NCI-H2227 (cell line): Measurements from ENCODE around the gene ZNF490.
"Not testable (repeated sequence)": the region's sequence is repeated elsewhere in the genome, so short reads cannot be mapped to it uniquely, and the experiment has no call there.

Experiments
- DNase-seq: peaks from one replicate; lab custom pipeline; 2025; ENCODE audit not compliant: unreplicated experiment; lab: John Stamatoyannopoulos, UW

Gene ZNF490

GRCh38 chr19:12610540-12611360 is at the start of gene ZNF490, which contains the start of gene ZNF791:
Gene ZNF490 (minus strand): TSS chr19:12610813. CDS start chr19:12610680, 133 bp downstream.
Gene ZNF791 (plus strand): TSS chr19:12610920. CDS start chr19:12611080, 160 bp downstream.
- DNase-seq: peak; percentile 98

- DNase-seq: no peak
Measured at GRCh38 chr19:12657966-12658365, 47.4 kb upstream of the ZNF490 start.

GRCh38 chr19:12656899-12657571 is 46.4 kb upstream of the ZNF490 start:
- DNase-seq: no peak

- no peak for DNase-seq
Measured at GRCh38 chr19:12655546-12655945, 44.9 kb upstream of the ZNF490 start.

DNA sequence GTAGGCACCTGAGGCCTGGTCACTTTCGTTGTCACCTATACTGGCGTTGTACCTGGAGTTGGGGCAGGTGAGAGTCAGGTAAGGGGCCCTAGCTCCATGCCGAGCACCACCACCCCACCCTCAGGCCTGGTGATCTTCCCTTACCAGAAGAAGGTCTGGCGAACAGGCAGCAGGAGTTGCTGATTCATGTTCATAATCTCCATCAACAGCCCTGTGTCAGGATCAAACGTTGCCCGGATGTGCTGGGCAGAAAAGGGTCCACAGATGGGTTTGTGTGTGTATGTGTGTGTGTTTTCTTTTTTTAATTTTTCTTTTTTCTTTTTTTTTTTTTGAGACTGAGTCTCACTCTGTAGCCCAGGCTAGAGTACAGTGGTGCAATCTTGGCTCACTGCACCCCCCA is 41.6 kb upstream of the ZNF490 start:
- DNase-seq: no peak

- no peak for DNase-seq
Measured at GRCh38 chr19:12649941-12650340, 39.3 kb upstream of the ZNF490 start.

GRCh38 chr19:12648088-12648487 is 37.5 kb upstream of the ZNF490 start:
- no peak for DNase-seq

DNA sequence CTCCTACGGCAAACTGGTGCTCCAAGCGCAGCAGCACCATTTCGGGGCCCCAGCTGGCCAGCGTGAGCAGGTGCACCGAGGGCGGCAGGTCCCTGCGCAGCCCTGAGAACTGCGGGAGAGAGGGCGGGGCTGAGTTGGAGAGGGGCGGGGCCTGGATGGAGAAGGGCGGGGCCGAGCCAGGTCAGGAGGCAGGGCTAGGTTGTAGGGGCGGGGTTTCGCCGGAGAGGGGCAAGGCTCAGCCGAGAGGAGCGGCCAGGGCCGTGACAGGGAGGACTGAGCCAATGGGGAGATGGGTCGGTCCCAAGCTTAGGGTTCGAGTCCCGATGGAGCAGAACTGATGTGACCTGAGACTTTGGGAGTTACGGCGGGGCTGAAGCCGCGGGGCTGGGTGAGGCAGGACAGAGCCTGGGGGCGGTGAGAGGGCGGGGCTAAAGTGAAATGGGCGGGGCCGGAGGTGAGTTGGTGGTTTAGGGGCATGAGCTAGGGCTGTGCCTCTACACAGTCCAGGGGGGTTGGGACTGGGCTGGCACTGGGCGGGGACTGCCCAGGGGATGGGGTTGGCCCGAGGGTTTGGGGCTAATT is 37.0 kb upstream of the ZNF490 start:
- no peak for DNase-seq

DNA sequence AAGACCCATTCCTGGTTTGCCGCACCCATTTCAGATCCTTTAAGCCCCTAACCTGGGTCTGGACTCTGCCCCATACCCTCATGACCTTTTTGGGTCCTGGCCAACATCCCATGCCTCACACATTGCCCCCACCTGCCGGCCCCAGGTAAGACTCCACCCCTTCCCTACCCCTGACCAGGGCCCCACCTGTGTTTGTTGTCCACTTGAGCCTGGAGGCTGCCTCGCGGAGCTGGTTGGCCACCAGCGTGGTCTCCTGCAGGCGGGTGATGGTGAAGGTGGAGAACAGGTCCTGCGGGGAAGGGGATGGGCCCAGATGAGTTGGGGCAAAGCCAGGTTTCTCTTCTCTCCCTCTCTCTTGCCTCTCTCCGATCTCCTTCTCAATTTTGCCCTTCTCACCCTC is 36.4 kb upstream of the ZNF490 start:
- no peak for DNase-seq

GRCh38 chr19:12646551-12646950 is 35.9 kb upstream of the ZNF490 start:
- DNase-seq: no peak

GRCh38 chr19:12643716-12644115 is 33.1 kb upstream of the ZNF490 start:
- DNase-seq: not testable (repeated sequence)

- DNase-seq: no peak
Measured at GRCh38 chr19:12642506-12642905, 31.9 kb upstream of the ZNF490 start.

- no peak for DNase-seq
Measured at GRCh38 chr19:12641456-12641855, 30.8 kb upstream of the ZNF490 start.

GRCh38 chr19:12639901-12640613 is 29.4 kb upstream of the ZNF490 start:
- DNase-seq: peak; percentile 57

DNA sequence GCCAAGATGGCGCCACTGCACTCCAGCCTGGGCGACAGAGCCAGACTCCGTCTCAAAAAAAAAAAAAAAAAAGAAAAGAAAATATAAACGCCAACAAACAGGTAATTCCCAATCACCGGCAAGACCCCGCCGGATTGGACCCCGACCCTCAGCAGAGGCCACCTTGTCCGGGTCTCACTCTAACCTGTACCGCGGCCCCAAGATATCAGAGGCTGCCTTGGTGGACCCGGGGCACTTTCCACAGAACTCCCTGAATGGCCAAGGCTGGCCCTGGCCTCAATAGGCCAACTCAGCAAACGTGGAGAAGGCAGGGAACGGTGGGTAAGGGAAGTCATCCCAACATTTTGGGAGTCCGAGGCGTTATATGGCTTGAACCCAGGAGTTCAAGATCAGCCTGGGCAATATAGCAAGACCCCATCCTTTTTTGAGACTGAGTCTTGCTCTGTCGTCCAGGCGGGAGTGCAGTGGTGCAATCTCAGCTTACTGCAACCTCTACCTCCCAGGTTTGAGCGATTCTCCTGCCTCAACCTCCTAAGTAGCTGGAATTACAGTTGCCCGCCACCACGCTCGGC is 28.1 kb upstream of the ZNF490 start:
- DNase-seq: no peak

GRCh38 chr19:12636631-12637030 is 26.0 kb upstream of the ZNF490 start:
- DNase-seq: no peak

- DNase-seq: no peak
Measured at GRCh38 chr19:12629215-12629614, 18.6 kb upstream of the ZNF490 start.

DNA sequence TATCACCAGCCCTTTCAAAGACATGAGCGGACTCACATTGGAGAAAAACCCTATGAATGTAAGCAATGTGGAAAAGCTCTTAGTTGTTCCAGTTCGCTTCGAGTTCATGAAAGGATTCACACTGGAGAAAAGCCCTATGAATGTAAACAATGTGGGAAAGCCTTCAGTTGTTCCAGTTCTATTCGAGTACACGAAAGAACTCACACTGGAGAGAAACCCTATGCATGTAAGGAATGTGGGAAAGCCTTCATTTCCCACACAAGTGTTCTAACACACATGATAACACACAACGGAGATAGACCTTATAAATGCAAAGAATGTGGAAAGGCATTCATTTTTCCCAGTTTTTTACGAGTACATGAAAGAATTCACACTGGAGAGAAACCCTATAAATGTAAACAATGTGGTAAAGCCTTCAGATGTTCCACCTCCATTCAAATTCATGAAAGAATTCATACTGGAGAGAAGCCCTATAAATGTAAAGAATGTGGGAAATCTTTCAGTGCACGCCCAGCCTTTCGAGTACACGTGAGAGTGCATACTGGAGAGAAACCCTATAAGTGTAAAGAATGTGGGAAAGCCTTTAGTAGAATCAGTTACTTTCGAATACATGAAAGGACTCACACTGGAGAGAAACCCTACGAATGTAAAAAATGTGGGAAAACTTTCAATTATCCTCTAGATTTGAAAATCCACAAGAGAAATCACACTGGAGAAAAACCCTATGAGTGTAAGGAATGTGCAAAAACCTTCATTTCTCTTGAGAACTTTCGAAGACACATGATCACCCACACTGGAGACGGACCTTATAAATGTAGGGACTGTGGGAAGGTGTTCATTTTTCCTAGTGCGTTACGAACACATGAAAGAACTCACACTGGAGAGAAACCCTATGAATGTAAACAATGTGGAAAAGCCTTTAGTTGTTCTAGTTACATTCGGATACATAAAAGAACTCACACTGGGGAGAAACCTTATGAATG is 17.7 kb upstream of the ZNF490 start:
- no peak for DNase-seq

GRCh38 chr19:12626958-12627357 is 16.3 kb upstream of the ZNF490 start:
- DNase-seq: no peak
